CD14-positive monocyte (primary cell): Measurements from ENCODE around the gene ORAI3. TPM values are rescaled to one million over a fixed set of nuclear protein-coding genes. Genes with fewer than 3 reads are reported as not detected.

Experiments
- DNase-seq, 3 donors: peaks; one replicate each; pipeline ENCODE4 v3.0.0-alpha.2; 2011 to 2022
- H2AFZ ChIP-seq: 2 replicates; pipeline ENCODE4 v1.6.0; 2012; ENCODE audit warnings: mild to moderate bottlenecking, low read depth, low read length, inconsistent platforms; ENCODE audit not compliant: insufficient read depth, poor library complexity, severe bottlenecking
- H3K27ac ChIP-seq, 2 donors: 1 replicate in 1 of 2; 2 replicates in 1 of 2; pipeline ENCODE4 v1.5.1; 2012 to 2013; ENCODE audit warnings: low read length in 2 of 2, control low read depth in 1 of 2, inconsistent platforms in 1 of 2, low read depth in 1 of 2, mild to moderate bottlenecking in 1 of 2
- H3K27me3 ChIP-seq, 2 donors: one replicate each; pipeline versions ENCODE4 v1.6.0 to v1.6.1; 2011 to 2013; ENCODE audit warnings: low read length in 2 of 2; ENCODE audit not compliant: control insufficient read depth in 2 of 2, insufficient read depth in 2 of 2
- H3K36me3 ChIP-seq, 2 donors: replicated peaks in 1 of 2; 1 replicate in 1 of 2; 2 replicates in 1 of 2; pipeline versions ENCODE4 v1.5.1 to v1.6.1; 2012 to 2013; ENCODE audit warnings: low read length in 2 of 2, control low read depth in 1 of 2, inconsistent platforms in 1 of 2, mild to moderate bottlenecking in 1 of 2; ENCODE audit not compliant: insufficient read depth in 2 of 2, control insufficient read depth in 1 of 2
- H3K4me1 ChIP-seq, 2 donors: 1 replicate in 1 of 2; 2 replicates in 1 of 2; pipeline versions ENCODE4 v1.5.1 to v1.6.1; 2012 to 2013; ENCODE audit warnings: low read length in 2 of 2, control low read depth in 1 of 2, inconsistent platforms in 1 of 2, mild to moderate bottlenecking in 1 of 2, moderate library complexity in 1 of 2; ENCODE audit not compliant: insufficient read depth in 2 of 2, control insufficient read depth in 1 of 2
- H3K4me2 ChIP-seq: replicated peaks from 2 replicates; pipeline ENCODE3; 2012; ENCODE audit warnings: low read length, moderate library complexity, mild to moderate bottlenecking; ENCODE audit not compliant: poor library complexity, severe bottlenecking; ENCODE audit errors: extremely low read depth
- H3K4me3 ChIP-seq, 3 experiments: fragments of 200-600 bp in 1 of 3; sonication (generic) in 1 of 3; replicated peaks in 1 of 3; 1 replicate in 2 of 3; 2 replicates in 1 of 3; pipeline ENCODE4 v1.5.1; 2011 to 2013; ENCODE audit warnings: low read length in 3 of 3, mild to moderate bottlenecking in 3 of 3, control low read depth in 2 of 3, low read depth in 2 of 3, inconsistent platforms in 1 of 3, moderate library complexity in 1 of 3
- H3K79me2 ChIP-seq: 2 replicates; pipeline ENCODE4 v1.6.0; 2012; ENCODE audit warnings: mild to moderate bottlenecking, control low read depth, inconsistent platforms, low read length, moderate library complexity; ENCODE audit not compliant: insufficient read depth
- H3K9ac ChIP-seq: 2 replicates; pipeline ENCODE4 v1.6.0; 2017; ENCODE audit warnings: low read length, mild to moderate bottlenecking; ENCODE audit not compliant: insufficient read depth, poor library complexity, severe bottlenecking
- H3K9me3 ChIP-seq, 2 donors: replicated peaks in 1 of 2; 1 replicate in 1 of 2; 2 replicates in 1 of 2; pipeline versions ENCODE4 v1.5.1 to v1.6.1; 2012 to 2013; ENCODE audit warnings: low read length in 2 of 2, control low read depth in 1 of 2; ENCODE audit not compliant: control insufficient read depth in 1 of 2, insufficient read depth in 1 of 2
- H4K20me1 ChIP-seq: 2 replicates; pipeline ENCODE4 v1.6.0; 2012; ENCODE audit warnings: mild to moderate bottlenecking, low read length, control low read depth, moderate library complexity; ENCODE audit not compliant: insufficient read depth
- H3K27ac Mint-ChIP-seq, 7 donors: one replicate each; pipeline ENCODE4 v1.8.0; 2020; ENCODE audit warnings: mild to moderate bottlenecking in 7 of 7, mixed read lengths in 7 of 7, moderate library complexity in 6 of 7, inconsistent platforms in 2 of 7
- H3K27me3 Mint-ChIP-seq, 3 donors: one replicate each; pipeline ENCODE4 v1.8.0; 2021 to 2022; ENCODE audit warnings: low read depth in 3 of 3, mild to moderate bottlenecking in 3 of 3, mixed read lengths in 3 of 3, moderate library complexity in 3 of 3, inconsistent platforms in 1 of 3
- H3K36me3 Mint-ChIP-seq, 2 donors: one replicate each; pipeline ENCODE4 v1.8.0; 2020; ENCODE audit warnings: mixed read lengths in 2 of 2, inconsistent platforms in 1 of 2, mild to moderate bottlenecking in 1 of 2
- H3K4me1 Mint-ChIP-seq: one replicate; pipeline ENCODE4 v1.8.0; 2020; ENCODE audit warnings: mild to moderate bottlenecking, mixed read lengths
- H3K4me3 Mint-ChIP-seq, 2 donors: one replicate each; pipeline ENCODE4 v1.8.0; 2020; ENCODE audit warnings: mild to moderate bottlenecking in 2 of 2, mixed read lengths in 2 of 2, moderate library complexity in 1 of 2
- H3K9me3 Mint-ChIP-seq, 7 donors: one replicate each; pipeline ENCODE4 v1.8.0; 2020 to 2022; ENCODE audit warnings: mixed read lengths in 7 of 7, mild to moderate bottlenecking in 6 of 7, moderate library complexity in 6 of 7, inconsistent platforms in 2 of 7
- CTCF ChIP-seq: fragments of 200-600 bp; IDR thresholded peaks from one replicate; pipeline ENCODE4 v1.8.0; 2022; ENCODE audit warnings: antibody characterized with exemption, mild to moderate bottlenecking
- WGBS: methylation state at CpG from one replicate; pipeline ENCODE4 v1.1.5; 2013; ENCODE audit warnings: missing lambda C conversion rate; ENCODE audit not compliant: insufficient coverage; 5-methylcytosine and 5-hydroxymethylcytosine counted together
- intact Hi-C, 2 donors: fragments of 100-400 bp; cut with micrococcal nuclease; formaldehyde crosslinking; loops; one replicate each; pipeline versions ENCODE4 v1.15.0 to v1.15.1; 2023
- polyA plus RNA-seq, 3 donors: library from polyadenylated mRNA; depleted of rRNA in 1 of 3; unstranded in 2 of 3; stranded (reverse) in 1 of 3; fragments of 300-500 nt in 2 of 3; fragments of >200 nt in 1 of 3; fragmentation: Illumina TruSeq in 2 of 3; gene quantifications; 1 replicate in 2 of 3; 2 replicates in 1 of 3; pipeline ENCODE4 v1.2.3, GENCODE V29; 2012 to 2021

The ORAI3 gene
- polyA plus RNA-seq, 3 donors = 34.3 to 80.3 (median 76.8) TPM

GRCh38 chr16:30912794-30913412 is 36.0 kb upstream of the ORAI3 start:
- no peak overlapping the region for H3K9ac ChIP-seq
- no peak for TF ChIP-seq CTCF
- no peak for DNase-seq
- H3K27me3 ChIP-seq = no peaks in the 10 kb centered on the region
- H3K36me3 Mint-ChIP-seq = no peaks in the 10 kb centered on the region
- H3K4me2 ChIP-seq = no peak overlapping the region
- intact Hi-C loops = no loop called here
- H3K27me3 Mint-ChIP-seq = peaks cover 0 to 8% (median 8%) of the 10 kb centered on the region in 3 donors
- no peak overlapping the region for H2AFZ ChIP-seq
- no peak overlapping the region for H3K27ac ChIP-seq
- no peaks in the 10 kb centered on the region for H3K9me3 Mint-ChIP-seq
- WGBS = 95% methylated on average over 3 of the region's 6 CpGs
- H3K4me1 Mint-ChIP-seq = peaks cover 3% of the 10 kb centered on the region
- H3K4me3 Mint-ChIP-seq = no peak overlapping the region
- no peak overlapping the region for H3K4me3 ChIP-seq
- no peaks in the 10 kb centered on the region for H4K20me1 ChIP-seq
- peak overlapping the region in 1 of 7 donors; percentile 7 for H3K27ac Mint-ChIP-seq
- H3K4me1 ChIP-seq = no peaks in the 10 kb centered on the region
- H3K79me2 ChIP-seq = no peaks in the 10 kb centered on the region
- no peaks in the 10 kb centered on the region for H3K36me3 ChIP-seq
- H3K9me3 ChIP-seq = no peaks in the 10 kb centered on the region

GRCh38 chr16:30914830-30915229 is 34.0 kb upstream of the ORAI3 start:
- peaks cover 0 to 8% (median 2%) of the 10 kb centered on the region in 3 donors for H3K27me3 Mint-ChIP-seq
- H3K4me1 ChIP-seq = peaks cover 0 to 5% of the 10 kb centered on the region in 2 donors
- H3K79me2 ChIP-seq = no peaks in the 10 kb centered on the region
- no peak for TF ChIP-seq CTCF
- H3K4me3 Mint-ChIP-seq = no peak overlapping the region
- H3K4me3 ChIP-seq = no peak overlapping the region
- H3K27me3 ChIP-seq = no peaks in the 10 kb centered on the region
- H4K20me1 ChIP-seq = no peaks in the 10 kb centered on the region
- H3K4me2 ChIP-seq = no peak overlapping the region
- no peak overlapping the region for H3K9ac ChIP-seq
- H3K9me3 Mint-ChIP-seq = peaks cover 4 to 9% (median 6%) of the 10 kb centered on the region in 7 donors
- no peaks in the 10 kb centered on the region for H3K36me3 Mint-ChIP-seq
- peaks cover 0 to 5% of the 10 kb centered on the region in 2 donors for H3K9me3 ChIP-seq
- H3K27ac Mint-ChIP-seq = no peak overlapping the region
- H2AFZ ChIP-seq = no peak overlapping the region
- WGBS = 93% methylated on average over 3 of the region's 3 CpGs
- no peak for DNase-seq
- no peaks in the 10 kb centered on the region for H3K36me3 ChIP-seq
- no peak overlapping the region for H3K27ac ChIP-seq
- intact Hi-C loops = no loop called here
- peaks cover 9% of the 10 kb centered on the region for H3K4me1 Mint-ChIP-seq
